ENCODE data around the gene ISCA1. TPM values are rescaled to one million over a fixed set of nuclear protein-coding genes. Genes with fewer than 3 reads are reported as not detected.
"Not testable (repeated sequence)": the region's sequence is repeated elsewhere in the genome, so short reads cannot be mapped to it uniquely, and the experiment has no call there.

The ISCA1 gene
- total and polyA plus RNA-seq, 2 of the 8 experiments (the other 6 are each of a cell fraction or from before 2014, with no cell fraction given) = 35.0 to 40.0 TPM

- TF ChIP-seq SRF (IDR thresholded peaks at IDR 0.05; ENCODE audit: low read depth, low read length) = no peak
- Histone ChIP-seq H3K9ac (replicated peaks in 1 of 4; ENCODE audit: extremely low read depth in 1 of 4, low read depth in 3 of 4, low read length in 3 of 4) (no peak overlapping the region), H4K91ac (replicated peaks; ENCODE audit: insufficient read length, low read length) (no peak overlapping the region), H3K36me3 (ENCODE audit: control insufficient read depth in 2 of 4, insufficient read depth in 4 of 4, low read length in 3 of 4) (peaks cover 7 to 66% (median 41%) of the 10 kb centered on the region in 4 experiments; a peak in 6 of 8 replicates), H2AFZ (ENCODE audit: low read length) (no peak overlapping the region), H2BK5ac (ENCODE audit: low read depth, low read length) (no peak overlapping the region), H3K27ac (ENCODE audit: low read depth, low read length) (no peak overlapping the region), H4K5ac (ENCODE audit: insufficient read length, low read depth, low read length) (no peak overlapping the region), H4K8ac (ENCODE audit: extremely low read depth, insufficient read depth, low read length) (no peak overlapping the region), H3K79me2 (ENCODE audit: control insufficient read depth in 1 of 2, insufficient read depth in 2 of 2, low read length in 2 of 2) (no peaks in the 10 kb centered on the region), H3K9me3 (ENCODE audit: insufficient read depth in 2 of 2, low read depth in 1 of 2, low read length in 1 of 2) (peaks cover 2 to 11% of the 10 kb centered on the region in 2 experiments; a peak in 2 of 4 replicates), H3K4ac (replicated peaks; ENCODE audit: insufficient read length, low read depth, low read length) (no peak overlapping the region), H2BK20ac (ENCODE audit: low read length) (no peak overlapping the region), H2BK12ac (ENCODE audit: low read depth, low read length) (no peak overlapping the region), H3K14ac (ENCODE audit: insufficient read length) (no peak overlapping the region), H3K4me2 (ENCODE audit: insufficient read depth in 1 of 2, low read depth in 2 of 2, low read length in 2 of 2) (no peak overlapping the region), H3K23ac (ENCODE audit: insufficient read length) (no peak overlapping the region), H2BK120ac (replicated peaks; ENCODE audit: low read depth, low read length) (no peak overlapping the region), H3K4me1 (replicated peaks in 1 of 4; ENCODE audit: control insufficient read depth in 3 of 4, insufficient read depth in 4 of 4, low read length in 3 of 4) (no peaks in the 10 kb centered on the region), H2AK5ac (ENCODE audit: low read depth, low read length) (no peak overlapping the region), H3K23me2 (ENCODE audit: low read depth, low read length) (no peaks in the 10 kb centered on the region), H2BK15ac (ENCODE audit: low read length) (no peak overlapping the region), H3K56ac (replicated peaks; ENCODE audit: insufficient read length, low read depth, low read length) (no peak overlapping the region), H4K20me1 (replicated peaks in 1 of 2; ENCODE audit: control insufficient read depth in 1 of 2, insufficient read depth in 2 of 2, low read length in 2 of 2) (no peaks in the 10 kb centered on the region), H3K27me3 (replicated peaks in 1 of 4; ENCODE audit: control insufficient read depth in 3 of 4, extremely low read depth in 1 of 4, insufficient read depth in 3 of 4, low read length in 3 of 4) (no peaks in the 10 kb centered on the region), H3K4me3 (ENCODE audit: extremely low read depth in 1 of 4, insufficient read depth in 2 of 4, low read depth in 3 of 4, low read length in 4 of 4) (no peak overlapping the region), H3K79me1 (ENCODE audit: low read depth, low read length) (no peaks in the 10 kb centered on the region), H3K18ac (ENCODE audit: extremely low read depth, low read length) (no peak overlapping the region)
- FAIRE-seq (no peak), DNase-seq (ENCODE audit: low read depth in 1 of 2, low spot score in 2 of 2) (no peak)
- 88% methylated on average over 2 of the region's 2 CpGs; no CpG with 5 or more reads in 1 of the 2 experiments for WGBS, 2 experiments (ENCODE audit: extremely low coverage in 1 of 2, insufficient coverage in 1 of 2, insufficient read length in 1 of 2, insufficient replicate concordance in 2 of 2, low coverage in 1 of 2, low lambda C conversion rate in 2 of 2, missing lambda C conversion rate in 1 of 2)
- CTCF ChIA-PET (ENCODE audit: partially characterized antibody) = no interaction called here
- POLR2A ChIA-PET (ENCODE audit: partially characterized antibody) = no interaction called here
Observed at GRCh38 chr9:86315078-86315477, 32.7 kb upstream of the ISCA1 start.

- H4K20me1 ChIP-seq (replicated peaks in 1 of 2; ENCODE audit: control insufficient read depth in 1 of 2, insufficient read depth in 2 of 2, low read length in 2 of 2); CTCF ChIA-PET (ENCODE audit: partially characterized antibody); H3K4ac ChIP-seq (replicated peaks; ENCODE audit: insufficient read length, low read depth, low read length); H3K23me2 ChIP-seq (ENCODE audit: low read depth, low read length); H3K56ac ChIP-seq (replicated peaks; ENCODE audit: insufficient read length, low read depth, low read length); H3K27me3 ChIP-seq (replicated peaks in 1 of 4; ENCODE audit: control insufficient read depth in 3 of 4, extremely low read depth in 1 of 4, insufficient read depth in 3 of 4, low read length in 3 of 4); H4K91ac ChIP-seq (replicated peaks; ENCODE audit: insufficient read length, low read length); H2BK120ac ChIP-seq (replicated peaks; ENCODE audit: low read depth, low read length); H4K8ac ChIP-seq (ENCODE audit: extremely low read depth, insufficient read depth, low read length); H2BK20ac ChIP-seq (ENCODE audit: low read length); H3K23ac ChIP-seq (ENCODE audit: insufficient read length); H3K27ac ChIP-seq (ENCODE audit: low read depth, low read length); H3K79me1 ChIP-seq (ENCODE audit: low read depth, low read length); H2AFZ ChIP-seq (ENCODE audit: low read length); H4K5ac ChIP-seq (ENCODE audit: insufficient read length, low read depth, low read length); H3K9ac ChIP-seq (replicated peaks in 1 of 4; ENCODE audit: extremely low read depth in 1 of 4, low read depth in 3 of 4, low read length in 3 of 4); DNase-seq (ENCODE audit: low read depth in 1 of 2, low spot score in 2 of 2); H3K4me1 ChIP-seq (replicated peaks in 1 of 4; ENCODE audit: control insufficient read depth in 3 of 4, insufficient read depth in 4 of 4, low read length in 3 of 4); H3K79me2 ChIP-seq (ENCODE audit: control insufficient read depth in 1 of 2, insufficient read depth in 2 of 2, low read length in 2 of 2); H3K14ac ChIP-seq (ENCODE audit: insufficient read length); H2BK15ac ChIP-seq (ENCODE audit: low read length); H3K18ac ChIP-seq (ENCODE audit: extremely low read depth, low read length); H2AK5ac ChIP-seq (ENCODE audit: low read depth, low read length); POLR2A ChIA-PET (ENCODE audit: partially characterized antibody); H3K4me2 ChIP-seq (ENCODE audit: insufficient read depth in 1 of 2, low read depth in 2 of 2, low read length in 2 of 2); FAIRE-seq; H3K4me3 ChIP-seq (ENCODE audit: extremely low read depth in 1 of 4, insufficient read depth in 2 of 4, low read depth in 3 of 4, low read length in 4 of 4); H2BK12ac ChIP-seq (ENCODE audit: low read depth, low read length); H2BK5ac ChIP-seq (ENCODE audit: low read depth, low read length): not testable (repeated sequence)
- H3K36me3 ChIP-seq (ENCODE audit: control insufficient read depth in 2 of 4, insufficient read depth in 4 of 4, low read length in 3 of 4) = peaks cover 4 to 70% (median 39%) of the 10 kb centered on the region in 4 experiments; a peak in 6 of 8 replicates
- WGBS, 2 experiments (ENCODE audit: extremely low coverage in 1 of 2, insufficient coverage in 1 of 2, insufficient read length in 1 of 2, insufficient replicate concordance in 2 of 2, low coverage in 1 of 2, low lambda C conversion rate in 2 of 2, missing lambda C conversion rate in 1 of 2) = 92% methylated on average over 2 of the region's 2 CpGs; no CpG with 5 or more reads in 1 of the 2 experiments
- H3K9me3 ChIP-seq (ENCODE audit: insufficient read depth in 2 of 2, low read depth in 1 of 2, low read length in 1 of 2) = peaks cover 2 to 11% of the 10 kb centered on the region in 2 experiments; a peak in 2 of 4 replicates
Observed at GRCh38 chr9:86312959-86313358, 30.6 kb upstream of the ISCA1 start.

All from H1 (cell line).